NB4 (cell line): ENCODE measurements around the gene ST3GAL5.
A peak's percentile ranks its signal among the peaks of the same experiment; 100 is the strongest.

Experiments
- DNase-seq: peaks from one replicate; pipeline ENCODE4 v3.0.0; 2010; ENCODE audit warnings: low read depth
- H3K4me3 ChIP-seq: one replicate; pipeline ENCODE4 v1.5.1; 2011; ENCODE audit warnings: mild to moderate bottlenecking, low read depth, low read length, moderate library complexity
- MYC ChIP-seq: IDR thresholded peaks from 2 replicates; pipeline ENCODE4 v1.6.1; 2011; ENCODE audit warnings: low read depth, low read length
- POLR2A ChIP-seq: IDR thresholded peaks from 2 replicates; pipeline ENCODE4 v1.6.1; 2011; ENCODE audit warnings: mild to moderate bottlenecking; ENCODE audit not compliant: insufficient read length; ENCODE audit errors: extremely low read depth
- TF ChIP-seq, protein P1 (sequence below): IDR thresholded peaks from one replicate; pipeline ENCODE4 v1.5.1; 2012; ENCODE audit warnings: low read depth, low read length
- TF ChIP-seq, protein P2 (sequence below): IDR thresholded peaks from 2 replicates; pipeline ENCODE4 v1.6.1; 2011; ENCODE audit warnings: low read depth, low read length

ST3GAL5 gene

DNA sequence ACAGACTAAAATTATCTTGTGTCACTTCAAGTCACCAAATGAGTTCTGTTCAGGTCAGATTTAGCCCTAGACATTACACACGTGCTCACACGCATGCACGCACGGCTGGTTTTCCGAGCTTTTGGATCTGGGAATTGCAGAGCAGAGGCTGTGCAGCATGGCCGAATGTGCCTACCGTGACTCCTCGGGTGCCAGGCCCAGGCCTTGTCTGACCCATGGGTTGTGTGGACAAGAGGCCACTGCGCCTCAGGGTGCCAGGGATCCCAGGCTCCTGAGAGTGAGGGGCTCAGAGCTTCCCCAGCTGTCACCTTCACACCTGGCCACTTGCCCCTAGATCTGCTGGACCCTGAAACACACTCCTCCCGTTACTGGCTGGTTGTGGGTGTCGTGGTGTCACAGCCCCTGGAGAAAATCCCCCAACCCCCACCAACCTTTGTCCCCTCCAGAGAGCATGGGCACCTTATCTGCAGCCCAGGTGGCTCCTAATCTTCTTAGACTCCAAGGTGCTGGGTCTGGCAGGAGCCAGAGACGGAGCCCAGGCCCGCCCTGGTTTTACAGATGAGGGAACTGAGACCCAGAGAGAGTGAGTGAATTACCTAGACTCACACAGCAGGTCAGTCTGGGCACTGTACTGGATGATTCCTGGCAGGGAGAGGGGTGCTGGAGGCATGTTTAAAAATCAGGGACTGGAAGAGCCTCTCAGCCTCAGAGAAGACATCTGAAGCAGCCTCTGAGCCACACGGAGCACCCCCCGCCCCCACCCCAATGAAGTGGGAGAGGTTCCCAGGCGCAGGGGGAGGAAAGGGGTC, 78.2 kb downstream of the ST3GAL5 start:
- peak; percentile 28 for DNase-seq
- no peak overlapping the region for H3K4me3 ChIP-seq
- TF ChIP-seq, protein P1, sequence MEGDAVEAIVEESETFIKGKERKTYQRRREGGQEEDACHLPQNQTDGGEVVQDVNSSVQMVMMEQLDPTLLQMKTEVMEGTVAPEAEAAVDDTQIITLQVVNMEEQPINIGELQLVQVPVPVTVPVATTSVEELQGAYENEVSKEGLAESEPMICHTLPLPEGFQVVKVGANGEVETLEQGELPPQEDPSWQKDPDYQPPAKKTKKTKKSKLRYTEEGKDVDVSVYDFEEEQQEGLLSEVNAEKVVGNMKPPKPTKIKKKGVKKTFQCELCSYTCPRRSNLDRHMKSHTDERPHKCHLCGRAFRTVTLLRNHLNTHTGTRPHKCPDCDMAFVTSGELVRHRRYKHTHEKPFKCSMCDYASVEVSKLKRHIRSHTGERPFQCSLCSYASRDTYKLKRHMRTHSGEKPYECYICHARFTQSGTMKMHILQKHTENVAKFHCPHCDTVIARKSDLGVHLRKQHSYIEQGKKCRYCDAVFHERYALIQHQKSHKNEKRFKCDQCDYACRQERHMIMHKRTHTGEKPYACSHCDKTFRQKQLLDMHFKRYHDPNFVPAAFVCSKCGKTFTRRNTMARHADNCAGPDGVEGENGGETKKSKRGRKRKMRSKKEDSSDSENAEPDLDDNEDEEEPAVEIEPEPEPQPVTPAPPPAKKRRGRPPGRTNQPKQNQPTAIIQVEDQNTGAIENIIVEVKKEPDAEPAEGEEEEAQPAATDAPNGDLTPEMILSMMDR, result no peak
- TF ChIP-seq POLR2A, result no peak
- TF ChIP-seq, protein P2, sequence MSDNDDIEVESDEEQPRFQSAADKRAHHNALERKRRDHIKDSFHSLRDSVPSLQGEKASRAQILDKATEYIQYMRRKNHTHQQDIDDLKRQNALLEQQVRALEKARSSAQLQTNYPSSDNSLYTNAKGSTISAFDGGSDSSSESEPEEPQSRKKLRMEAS, result no peak
- no peak for TF ChIP-seq MYC

DNA sequence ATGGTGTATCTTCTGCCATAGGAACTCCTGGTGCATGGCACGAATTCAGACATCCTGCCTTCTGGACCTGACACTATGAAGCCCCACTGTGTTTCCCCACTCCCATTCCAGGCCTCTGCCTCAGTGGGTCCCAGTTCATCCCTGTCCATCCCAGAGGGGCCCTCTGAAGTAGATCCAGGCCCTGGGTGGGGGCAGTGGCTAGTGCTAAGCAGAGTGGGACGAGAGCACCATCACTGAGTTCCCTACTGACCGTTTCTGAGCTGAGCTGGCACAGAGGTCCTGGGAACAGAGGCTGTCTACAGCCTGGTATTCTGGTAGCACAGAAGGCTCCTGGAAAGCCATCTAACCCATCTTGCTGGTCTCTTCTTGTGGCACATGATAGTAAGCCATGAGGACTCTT, 81.0 kb downstream of the ST3GAL5 start:
- H3K4me3 ChIP-seq, result no peak overlapping the region
- TF ChIP-seq, protein P1, result no peak
- no peak for TF ChIP-seq MYC
- TF ChIP-seq POLR2A, result no peak
- TF ChIP-seq, protein P2, result no peak
- no peak for DNase-seq

DNA sequence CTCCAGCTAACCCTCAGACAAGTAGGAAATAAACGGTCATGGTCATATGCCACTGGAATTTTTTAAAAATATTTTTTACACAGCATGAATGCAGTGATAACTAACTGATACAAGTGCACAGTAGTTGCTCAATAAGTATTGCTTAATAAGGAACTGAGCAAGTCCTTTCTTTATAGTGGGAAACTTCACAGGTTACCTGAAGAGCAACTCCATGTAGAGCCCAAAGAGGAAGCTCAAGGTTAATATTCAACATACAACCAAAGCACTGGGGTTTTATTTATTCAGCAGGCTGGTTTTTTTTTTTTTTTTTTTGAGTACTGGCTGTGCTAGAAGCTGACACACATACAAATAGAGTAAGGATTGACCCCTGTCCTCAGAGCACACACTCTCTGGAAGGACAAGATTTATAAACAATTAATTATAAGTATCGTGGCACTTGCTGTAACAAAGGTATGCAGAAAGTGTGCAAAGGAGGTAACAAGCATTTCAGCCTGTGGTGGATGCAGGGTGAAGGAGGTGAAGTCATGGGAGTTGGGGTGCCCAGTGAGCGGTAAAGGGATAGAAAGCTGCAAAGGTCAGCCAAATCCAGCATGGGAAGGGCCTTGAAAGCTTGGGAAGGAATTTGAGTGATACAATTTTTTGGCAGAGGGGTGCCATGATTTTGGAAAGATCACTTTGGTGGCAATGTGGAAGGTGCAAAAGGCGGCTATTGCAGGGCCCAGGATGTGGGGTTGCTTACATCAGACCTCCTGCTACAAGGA, 82.3 kb downstream of the ST3GAL5 start:
- H3K4me3 ChIP-seq, result no peak overlapping the region
- TF ChIP-seq MYC (no peak), POLR2A (no peak)
- TF ChIP-seq, protein P2, result no peak
- TF ChIP-seq, protein P1, result no peak
- peak; percentile 53 for DNase-seq

DNA sequence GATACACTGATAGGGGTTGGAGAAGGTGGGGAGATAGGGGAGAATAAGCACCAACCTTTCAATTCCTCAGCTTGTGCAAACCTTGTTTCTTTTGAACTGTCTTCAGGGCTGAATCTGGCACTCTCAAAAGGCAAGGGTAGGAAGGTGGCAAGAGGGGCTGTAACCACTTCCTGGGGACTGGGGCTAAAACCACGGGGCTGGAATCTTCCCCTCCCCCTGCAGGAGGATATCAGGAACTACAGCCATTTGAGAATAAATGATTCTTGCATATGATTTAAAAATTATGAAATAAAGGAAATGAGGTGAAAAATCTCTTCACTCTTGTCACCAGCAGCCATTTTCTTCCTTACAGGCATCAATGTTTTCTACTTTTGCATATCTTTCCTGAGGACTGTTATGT, 84.2 kb downstream of the ST3GAL5 start:
- peak; percentile 68 for DNase-seq
- TF ChIP-seq MYC (no peak; the same call in 1 of the 2 replicates), POLR2A (no peak)
- TF ChIP-seq, protein P2, result 0 out of 2 replicates have a peak, but pooled peaks have one; percentile 25
- TF ChIP-seq, protein P1, result peak; percentile 74
- no peak overlapping the region for H3K4me3 ChIP-seq

DNA sequence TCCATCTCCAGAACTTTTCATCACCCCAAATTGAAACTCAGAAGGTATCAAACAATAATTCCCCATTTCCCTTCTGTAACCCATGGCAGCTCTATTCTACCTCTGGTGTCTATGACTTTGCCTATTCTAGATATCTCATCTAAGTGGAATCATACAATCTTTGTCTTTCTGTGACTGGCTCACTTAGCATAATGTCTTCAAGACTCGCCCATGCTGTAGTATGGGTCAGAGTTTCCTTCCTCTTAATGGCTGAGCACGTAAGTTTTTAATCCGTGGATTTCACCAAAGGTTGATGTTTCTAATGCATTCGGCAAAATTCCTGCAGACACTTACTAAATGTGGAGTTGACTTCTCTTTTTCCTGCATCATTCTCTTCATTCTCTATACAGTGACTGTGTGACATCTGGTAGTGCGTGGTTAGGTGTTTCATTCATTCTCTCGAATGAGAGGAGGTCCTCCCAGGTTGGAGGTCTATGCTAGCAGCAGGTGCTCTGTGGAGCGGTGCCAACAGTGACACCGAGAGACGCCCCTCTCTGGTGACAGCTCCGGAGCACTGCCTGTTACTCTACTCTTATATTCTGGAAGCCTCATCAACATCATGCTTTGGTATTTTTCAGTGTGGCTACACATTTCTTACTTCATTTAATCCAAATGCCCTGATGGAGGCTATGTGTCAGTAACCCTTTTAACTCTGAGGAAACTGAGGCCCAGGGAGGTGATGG, 84.9 kb downstream of the ST3GAL5 start:
- H3K4me3 ChIP-seq, result no peak overlapping the region
- DNase-seq, result no peak
- TF ChIP-seq, protein P1, result no peak
- TF ChIP-seq MYC, result no peak
- TF ChIP-seq, protein P2, result no peak
